Cardiac fibroblast (primary cell): ENCODE results near the gene DNMT1.

Source experiments
- DNase-seq, 2 donors: peaks; one replicate each; pipeline versions ENCODE4 v3.0.0 to v3.0.0-alpha.2; 2010; ENCODE audit warnings: low read depth in 2 of 2
- H3K4me3 ChIP-seq, 2 donors: replicated peaks in 1 of 2; 1 replicate in 1 of 2; 2 replicates in 1 of 2; pipeline ENCODE4 v1.5.1; 2011; ENCODE audit warnings: low read depth in 2 of 2, low read length in 2 of 2, mild to moderate bottlenecking in 2 of 2, moderate library complexity in 1 of 2
- CTCF ChIP-seq: IDR thresholded peaks from one replicate; pipeline ENCODE4 v1.5.1; 2011; ENCODE audit warnings: low read depth, mild to moderate bottlenecking, low read length, inconsistent platforms

Gene DNMT1

GRCh38 chr19:10100163-10100785, 94.5 kb downstream of the DNMT1 start:
- DNase-seq: no peak
- no peak overlapping the region for H3K4me3 ChIP-seq
- no peak for TF ChIP-seq CTCF

- DNase-seq: peak in 1 of 2 donors; percentile 45
- TF ChIP-seq CTCF: no peak
- peak overlapping the region; percentile 40 to 50 for H3K4me3 ChIP-seq
These were observed 98.2 kb downstream of the DNMT1 start for GRCh38 chr19:10096615-10096963.

GRCh38 chr19:10095948-10096614, 98.7 kb downstream of the DNMT1 start:
- no peak for TF ChIP-seq CTCF
- DNase-seq: peak; percentile 86 to 95
- peak overlapping the region; percentile 40 to 50 for H3K4me3 ChIP-seq

GRCh38 chr19:10095622-10095947, 99.2 kb downstream of the DNMT1 start:
- TF ChIP-seq CTCF: no peak
- DNase-seq: no peak
- H3K4me3 ChIP-seq: peak overlapping the region in 1 of 2 donors; percentile 26

- DNase-seq: peak in 1 of 2 donors; percentile 26
- H3K4me3 ChIP-seq: no peak overlapping the region
- no peak for TF ChIP-seq CTCF
These were observed 101.2 kb downstream of the DNMT1 start for GRCh38 chr19:10093295-10094186.

GRCh38 chr19:10092648-10093294, 102.0 kb downstream of the DNMT1 start:
- no peak overlapping the region for H3K4me3 ChIP-seq
- TF ChIP-seq CTCF: no peak
- DNase-seq: no peak
